ENCODE results near the gene GRK5.

DNA sequence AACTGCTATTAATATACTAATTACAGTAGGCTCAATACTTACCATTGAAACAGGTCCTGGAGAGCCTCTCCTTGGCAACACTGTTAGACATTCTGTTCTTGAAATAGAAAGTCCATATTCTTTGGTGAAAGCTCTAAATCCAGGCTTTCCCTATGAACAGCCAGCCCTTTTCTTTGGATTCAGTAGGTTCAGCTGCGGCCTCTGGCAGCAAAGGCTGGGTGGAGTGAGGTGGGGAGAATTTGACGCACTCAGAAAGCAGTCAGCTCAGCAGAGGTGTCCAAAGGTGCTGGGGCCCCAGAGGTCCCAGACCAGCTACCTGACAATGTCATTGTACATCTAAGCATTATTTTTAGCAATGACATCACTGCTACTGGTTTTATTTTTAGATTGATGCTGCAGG lies 146.1 kb downstream of the GRK5 start:
- TF ChIP-seq, protein P1, sequence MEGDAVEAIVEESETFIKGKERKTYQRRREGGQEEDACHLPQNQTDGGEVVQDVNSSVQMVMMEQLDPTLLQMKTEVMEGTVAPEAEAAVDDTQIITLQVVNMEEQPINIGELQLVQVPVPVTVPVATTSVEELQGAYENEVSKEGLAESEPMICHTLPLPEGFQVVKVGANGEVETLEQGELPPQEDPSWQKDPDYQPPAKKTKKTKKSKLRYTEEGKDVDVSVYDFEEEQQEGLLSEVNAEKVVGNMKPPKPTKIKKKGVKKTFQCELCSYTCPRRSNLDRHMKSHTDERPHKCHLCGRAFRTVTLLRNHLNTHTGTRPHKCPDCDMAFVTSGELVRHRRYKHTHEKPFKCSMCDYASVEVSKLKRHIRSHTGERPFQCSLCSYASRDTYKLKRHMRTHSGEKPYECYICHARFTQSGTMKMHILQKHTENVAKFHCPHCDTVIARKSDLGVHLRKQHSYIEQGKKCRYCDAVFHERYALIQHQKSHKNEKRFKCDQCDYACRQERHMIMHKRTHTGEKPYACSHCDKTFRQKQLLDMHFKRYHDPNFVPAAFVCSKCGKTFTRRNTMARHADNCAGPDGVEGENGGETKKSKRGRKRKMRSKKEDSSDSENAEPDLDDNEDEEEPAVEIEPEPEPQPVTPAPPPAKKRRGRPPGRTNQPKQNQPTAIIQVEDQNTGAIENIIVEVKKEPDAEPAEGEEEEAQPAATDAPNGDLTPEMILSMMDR (IDR thresholded peaks at IDR 0.05 in 4 of 5, conservative IDR thresholded peaks at IDR 0.05 in 1 of 5), result no peak
- TF ChIP-seq POLR2A (IDR thresholded peaks at IDR 0.05), result no peak
